EH (cell line): ENCODE data around the gene EML4.

Experiments used
- DNase-seq: peaks from one replicate; pipeline ENCODE4 v3.0.0-alpha.2; 2015; ENCODE audit warnings: low read depth

EML4 gene

DNA sequence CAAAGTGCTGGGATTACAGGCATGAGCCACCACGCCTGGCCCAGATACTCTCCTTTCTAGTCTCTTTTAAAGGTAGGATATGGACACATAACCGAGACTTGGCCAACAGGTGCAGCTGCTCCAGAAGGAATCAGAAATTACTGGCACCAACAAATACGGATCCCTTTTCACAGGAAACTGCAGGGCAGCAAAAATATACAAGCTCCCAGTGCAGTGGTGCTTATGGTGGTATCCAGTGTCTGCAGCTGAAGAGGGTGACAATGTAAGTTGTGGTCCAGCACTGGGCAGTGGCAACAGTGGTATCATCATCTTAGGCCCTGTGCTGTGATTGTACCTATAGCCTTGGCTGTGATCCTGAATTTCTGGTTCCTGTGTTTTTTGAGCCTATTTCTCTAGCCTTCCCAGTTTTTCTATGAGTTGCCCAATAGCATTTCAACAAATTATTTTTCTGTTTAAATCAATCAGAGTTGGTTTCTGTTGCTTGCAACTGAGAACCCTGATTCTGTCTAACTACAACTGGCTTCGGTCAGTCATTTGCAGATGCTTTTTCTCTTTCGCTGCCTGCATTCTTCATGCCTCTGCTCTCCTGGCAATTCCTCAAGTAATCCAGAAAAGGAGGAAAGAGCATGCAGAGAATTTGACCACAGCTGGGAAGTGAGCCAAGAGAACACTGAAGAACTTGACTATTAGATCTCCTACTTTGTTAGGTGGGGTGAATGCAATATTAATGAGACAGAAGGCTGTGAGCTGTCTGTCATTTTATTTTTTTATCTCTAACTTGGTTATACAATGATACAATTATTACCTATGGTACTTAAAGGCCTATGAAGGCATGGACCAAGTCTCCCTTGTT lies 30.8 kb upstream of the EML4 start:
- peak; percentile 99 for DNase-seq

- no peak for DNase-seq
These were observed 30.1 kb upstream of the EML4 start for GRCh38 chr2:42139101-42139500.

DNA sequence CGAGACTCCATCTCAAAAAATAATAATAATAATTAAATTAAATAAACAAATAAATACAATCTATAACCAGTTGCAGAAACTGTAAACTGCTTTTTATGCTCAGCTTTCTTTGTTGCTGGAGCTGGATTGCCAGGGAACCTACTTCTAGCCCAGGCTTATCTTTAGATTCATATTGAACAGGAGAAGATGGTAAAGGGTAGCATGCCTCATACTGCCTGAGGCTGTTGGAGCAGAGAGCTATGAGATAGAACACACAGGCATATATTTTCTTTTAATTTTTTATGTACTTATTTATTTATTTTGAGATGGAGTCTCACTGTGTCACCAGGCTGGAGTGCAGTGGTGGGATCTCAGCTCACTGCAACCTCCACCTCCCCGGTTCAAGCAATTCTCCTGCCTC lies 28.7 kb upstream of the EML4 start:
- DNase-seq, result peak; percentile 39

DNA sequence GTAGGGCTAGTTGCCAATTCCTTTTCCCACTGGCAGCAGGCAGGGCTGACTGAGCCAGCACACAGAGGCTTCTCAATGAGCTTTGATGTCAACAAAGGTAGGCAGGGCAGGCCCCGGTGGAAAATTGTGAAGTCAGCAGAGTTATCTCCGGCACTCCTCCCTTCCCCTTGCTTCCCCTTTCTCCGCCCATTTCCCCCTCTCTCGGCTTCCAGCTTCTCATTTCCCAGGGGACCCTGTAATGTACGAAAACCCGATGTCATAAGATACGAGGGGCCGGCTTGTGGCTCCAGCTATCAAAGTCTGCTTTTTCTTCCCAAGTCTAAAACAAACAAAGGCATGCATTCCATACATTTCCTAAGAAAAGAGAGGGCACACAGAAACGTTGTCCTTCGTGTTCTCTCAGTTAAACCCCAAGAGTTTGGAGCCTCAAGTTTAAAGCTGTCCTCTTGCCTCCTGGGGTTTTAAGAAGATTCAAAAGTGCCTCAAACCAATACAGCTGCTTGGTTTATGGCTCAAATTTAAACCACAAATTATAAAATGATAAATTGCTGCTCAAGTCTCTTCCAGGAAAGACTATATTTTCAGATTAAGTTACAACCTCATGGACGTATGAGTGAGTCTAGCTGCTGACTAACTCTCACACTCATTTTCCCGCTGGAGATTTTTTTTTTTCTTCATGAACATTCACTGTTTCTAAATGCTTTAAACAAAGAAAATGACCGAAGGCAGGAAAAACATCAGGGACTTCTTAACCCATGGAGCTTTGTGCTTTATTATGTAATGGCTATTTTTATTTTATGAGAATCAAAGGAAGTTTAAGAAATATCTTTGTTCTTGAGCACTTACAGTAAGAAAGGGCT lies 27.2 kb upstream of the EML4 start:
- DNase-seq, result peak; percentile 89

- no peak for DNase-seq
These were observed 26.5 kb upstream of the EML4 start for GRCh38 chr2:42142547-42143184.

GRCh38 chr2:42147641-42148274 lies 21.4 kb upstream of the EML4 start:
- DNase-seq, result peak; percentile 90

GRCh38 chr2:42150159-42150558 lies 19.0 kb upstream of the EML4 start:
- no peak for DNase-seq

DNA sequence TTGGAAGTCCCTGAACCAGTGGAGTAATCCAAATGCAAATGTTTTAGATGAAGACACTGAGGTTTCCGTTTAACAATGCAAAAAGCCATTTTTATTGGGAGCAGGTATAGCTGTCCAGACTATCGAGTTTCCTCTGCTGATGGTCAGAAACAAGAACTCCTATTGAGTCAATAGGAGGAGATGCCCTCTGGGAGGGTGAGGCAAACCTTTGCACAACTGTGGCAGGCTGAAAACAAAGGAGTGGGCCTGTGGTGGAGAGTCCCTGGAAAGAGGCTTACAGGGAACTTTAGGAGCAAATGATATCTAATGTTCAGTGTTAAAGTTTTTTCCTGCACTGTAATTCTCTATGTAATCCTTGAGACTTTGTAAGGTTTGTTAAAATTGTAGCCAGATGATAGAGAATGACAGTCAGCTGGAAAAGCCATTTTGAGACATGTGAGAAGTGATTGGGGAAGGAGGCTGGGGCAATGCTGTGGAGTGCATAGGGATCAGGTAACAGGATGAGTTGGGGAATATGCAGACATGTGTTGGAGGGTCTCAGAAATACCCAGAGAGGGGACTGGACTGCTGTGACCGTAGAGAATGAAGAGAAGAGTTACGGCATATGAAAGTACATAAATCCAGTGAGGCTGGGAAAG lies 15.1 kb upstream of the EML4 start:
- no peak for DNase-seq

DNA sequence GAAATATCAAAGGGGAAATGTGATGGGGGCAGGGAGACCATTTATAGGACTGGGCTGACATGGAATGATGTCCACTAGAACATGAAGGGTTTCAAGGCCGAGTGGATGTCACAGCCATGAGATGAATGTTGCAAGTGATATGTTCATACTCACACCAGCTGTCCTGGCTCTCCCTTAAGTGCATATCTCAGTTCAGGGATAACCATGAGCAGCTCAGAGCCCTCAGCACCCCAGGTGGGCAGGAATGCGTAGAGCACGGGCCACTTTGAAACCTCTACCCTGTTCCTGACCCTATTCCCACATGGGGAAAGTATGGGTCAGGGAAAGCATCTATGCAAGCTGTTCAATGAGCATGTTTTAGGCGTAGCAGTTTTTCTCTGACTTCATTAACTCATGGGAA lies 12.4 kb upstream of the EML4 start:
- DNase-seq, result no peak

DNA sequence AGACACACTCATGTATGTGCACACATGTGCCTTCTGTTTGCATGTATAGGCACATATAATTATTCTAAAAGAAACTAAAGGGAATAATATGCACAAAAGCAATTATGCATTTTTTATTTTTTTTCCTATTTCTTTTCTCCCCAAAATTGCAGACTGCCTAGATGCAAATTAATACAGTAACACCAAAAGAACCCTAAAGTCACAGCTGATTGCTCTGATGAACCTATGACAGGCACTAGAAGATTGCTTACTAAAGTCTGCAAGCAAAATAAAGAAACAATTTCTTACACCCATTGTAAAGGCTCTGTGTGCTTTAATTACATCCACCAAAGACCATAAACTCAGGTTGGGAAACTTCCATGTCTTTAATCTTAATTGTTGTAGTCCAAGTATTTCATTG lies 7.7 kb upstream of the EML4 start:
- no peak for DNase-seq

- no peak for DNase-seq
These were observed 5.6 kb upstream of the EML4 start for GRCh38 chr2:42163444-42164045.

- no peak for DNase-seq
These were observed 5.1 kb upstream of the EML4 start for GRCh38 chr2:42164046-42164445.

DNA sequence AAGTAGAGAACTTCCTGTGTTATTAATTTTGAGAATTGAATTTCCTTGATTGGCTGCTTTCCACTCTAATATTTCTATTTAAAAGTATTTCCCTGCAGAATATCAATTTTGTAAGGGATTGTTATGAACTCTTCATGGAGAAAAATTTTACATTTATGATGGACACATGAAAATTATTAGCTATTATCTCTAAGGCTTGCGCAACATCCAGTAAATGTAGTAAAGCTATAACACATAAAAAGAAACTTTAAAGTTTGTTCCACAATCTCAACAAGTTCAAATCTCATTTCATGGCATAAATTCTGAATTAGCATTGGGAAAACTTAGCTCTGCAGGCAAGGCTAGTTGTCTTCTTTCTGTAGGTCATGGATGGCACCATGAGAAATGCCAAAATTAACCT lies 4.2 kb upstream of the EML4 start:
- no peak for DNase-seq

GRCh38 chr2:42167458-42167857 lies 1.7 kb upstream of the EML4 start:
- DNase-seq, result peak; percentile 50

DNA sequence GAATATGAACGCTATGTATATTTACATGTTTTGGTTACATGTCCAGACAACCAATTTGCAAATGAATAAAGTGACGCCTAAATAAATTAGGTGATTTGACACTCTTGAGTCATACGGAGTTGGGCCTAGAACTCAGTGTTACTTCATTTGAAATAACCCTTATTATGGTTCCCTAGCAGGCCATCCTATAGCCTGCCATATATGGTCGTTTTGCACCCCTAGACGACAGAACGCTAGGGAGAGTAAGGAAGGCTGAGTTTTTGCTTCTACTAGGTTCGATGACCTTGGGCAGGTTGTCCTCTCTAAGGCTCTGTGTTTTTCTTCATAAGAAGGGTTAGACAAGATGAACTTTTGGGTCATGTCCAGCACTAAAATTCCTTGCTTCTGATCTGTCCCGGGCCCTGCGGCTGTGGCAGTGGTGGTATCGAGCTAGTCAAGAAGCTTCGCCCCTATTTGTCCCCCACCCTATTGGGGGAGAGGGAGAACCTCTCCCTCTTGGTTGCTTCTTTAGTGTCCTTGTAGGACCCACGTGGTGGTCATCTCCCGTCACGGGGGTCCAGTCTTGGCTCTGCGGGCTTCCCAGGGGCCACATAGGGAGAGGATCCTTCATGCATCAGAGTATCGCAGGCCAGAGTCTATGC lies 574 bp upstream of the EML4 start:
- no peak for DNase-seq

- peak; percentile 26 for DNase-seq
These were observed 845 bp downstream of the EML4 start for GRCh38 chr2:42169874-42170521.

- no peak for DNase-seq
These were observed 1.7 kb downstream of the EML4 start for GRCh38 chr2:42170619-42171395.

- DNase-seq, result peak; percentile 41
These were observed 2.3 kb downstream of the EML4 start for GRCh38 chr2:42171396-42171980.

DNA sequence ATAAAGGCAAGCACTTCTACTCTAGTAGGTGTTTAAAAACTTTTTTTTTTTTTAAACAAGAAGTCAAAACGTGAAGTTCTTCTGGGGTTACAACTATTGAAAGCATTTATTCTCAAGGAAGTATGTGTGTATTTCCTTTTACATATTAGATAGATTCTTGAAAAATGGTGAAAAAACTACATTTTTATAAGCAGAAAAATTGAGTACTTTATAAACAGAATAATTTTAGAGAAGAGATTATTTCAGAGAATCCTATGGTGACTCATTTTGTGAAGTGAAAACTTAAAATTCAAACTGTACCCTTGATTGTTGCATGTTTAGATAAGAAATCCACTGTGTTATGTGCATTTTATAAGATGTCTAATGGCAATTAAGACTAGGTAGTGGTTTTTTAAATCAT lies 2.9 kb downstream of the EML4 start:
- no peak for DNase-seq
